Smooth muscle cell of the brain vasculature (primary cell): Measurements from ENCODE around the gene CCR4.
"Not testable (repeated sequence)": the region's sequence is repeated elsewhere in the genome, so short reads cannot be mapped to it uniquely, and the experiment has no call there.

Experiments used
- DNase-seq: peaks from one replicate; pipeline ENCODE4 v3.0.0-alpha.2; 2012; ENCODE audit warnings: low read depth, low spot score

The CCR4 gene

GRCh38 chr3:32951410-32951811 lies at the start of gene CCR4:
Gene CCR4, plus strand, starts transcription at chr3:32951644. Its CDS starts 1,779 bp downstream, at chr3:32953423.
- no peak for DNase-seq

GRCh38 chr3:32902887-32903371 lies 48.5 kb upstream of the CCR4 start:
- DNase-seq: not testable (repeated sequence)

- DNase-seq: no peak
Measured at GRCh38 chr3:32903953-32904352, 47.5 kb upstream of the CCR4 start.

GRCh38 chr3:32909999-32910398 lies 41.4 kb upstream of the CCR4 start:
- no peak for DNase-seq

- DNase-seq: no peak
Measured at GRCh38 chr3:32910954-32911353, 40.5 kb upstream of the CCR4 start.

GRCh38 chr3:32912046-32912445 lies 39.4 kb upstream of the CCR4 start:
- DNase-seq: no peak

- DNase-seq: no peak
Measured at GRCh38 chr3:32913790-32914446, 37.5 kb upstream of the CCR4 start.

GRCh38 chr3:32919920-32920319 lies 31.5 kb upstream of the CCR4 start:
- no peak for DNase-seq

- no peak for DNase-seq
Measured at GRCh38 chr3:32922078-32922477, 29.4 kb upstream of the CCR4 start.

- no peak for DNase-seq
Measured at GRCh38 chr3:32930161-32930560, 21.3 kb upstream of the CCR4 start.

GRCh38 chr3:32931273-32931672 lies 20.2 kb upstream of the CCR4 start:
- DNase-seq: not testable (repeated sequence)

GRCh38 chr3:32934150-32934742 lies 17.2 kb upstream of the CCR4 start:
- no peak for DNase-seq

- no peak for DNase-seq
Measured at GRCh38 chr3:32937331-32937730, 14.1 kb upstream of the CCR4 start.

- DNase-seq: not testable (repeated sequence)
Measured at GRCh38 chr3:32939531-32940284, 11.7 kb upstream of the CCR4 start.

GRCh38 chr3:32940726-32941125 lies 10.7 kb upstream of the CCR4 start:
- DNase-seq: no peak

- no peak for DNase-seq
Measured at GRCh38 chr3:32945136-32945535, 6.3 kb upstream of the CCR4 start.

GRCh38 chr3:32945598-32945997 lies 5.8 kb upstream of the CCR4 start:
- DNase-seq: not testable (repeated sequence)

- DNase-seq: no peak
Measured at GRCh38 chr3:32946973-32947788, 4.3 kb upstream of the CCR4 start.

- peak; percentile 66 for DNase-seq
Measured at GRCh38 chr3:32947789-32948238, 3.6 kb upstream of the CCR4 start.

- DNase-seq: no peak
Measured at GRCh38 chr3:32948625-32949445, 2.6 kb upstream of the CCR4 start.

GRCh38 chr3:32950516-32950915 lies 928 bp upstream of the CCR4 start:
- no peak for DNase-seq
